ENCODE results near the gene JAZF1.

The JAZF1 gene

GRCh38 chr7:28192786-28193585 lies 12.4 kb upstream of the JAZF1 start:
- H3K27ac ChIP-seq: no peak overlapping the region
- no peak for TF ChIP-seq CTCF (conservative IDR thresholded peaks at IDR 0.05)

GRCh38 chr7:28191751-28192150 lies 11.2 kb upstream of the JAZF1 start:
- no peak for TF ChIP-seq CTCF (conservative IDR thresholded peaks at IDR 0.05)
- H3K27ac ChIP-seq: no peak overlapping the region

- no peak overlapping the region for H3K27ac ChIP-seq
- TF ChIP-seq CTCF (conservative IDR thresholded peaks at IDR 0.05): no peak
These were observed 10.6 kb upstream of the JAZF1 start for GRCh38 chr7:28191184-28191583.

GRCh38 chr7:28190077-28190710 lies 9.6 kb upstream of the JAZF1 start:
- TF ChIP-seq CTCF (conservative IDR thresholded peaks at IDR 0.05): no peak
- H3K27ac ChIP-seq: no peak overlapping the region

- no peak for TF ChIP-seq CTCF (conservative IDR thresholded peaks at IDR 0.05)
- no peak overlapping the region for H3K27ac ChIP-seq
These were observed 6.4 kb upstream of the JAZF1 start for GRCh38 chr7:28187012-28187411.

- TF ChIP-seq CTCF (conservative IDR thresholded peaks at IDR 0.05): no peak
- H3K27ac ChIP-seq: no peak overlapping the region
These were observed 3.0 kb upstream of the JAZF1 start for GRCh38 chr7:28183627-28184026.

- no peak for TF ChIP-seq CTCF (conservative IDR thresholded peaks at IDR 0.05)
- H3K27ac ChIP-seq: no peak overlapping the region
These were observed 1.5 kb upstream of the JAZF1 start for GRCh38 chr7:28182071-28182471.
